IMR-90 (cell line): Measurements from ENCODE around the gene BIK. TPM values are rescaled to one million over a fixed set of nuclear protein-coding genes. Genes with fewer than 3 reads are reported as not detected.
A peak's percentile ranks its signal among the peaks of the same experiment; 100 is the strongest.

Experiments used
- ATAC-seq: fragments of 200-7000 bp; cut with Tn5 transposase; 2 replicates; pipeline ENCODE4 v1.9.1; 2020; ENCODE audit warnings: low read depth, mild to moderate bottlenecking, moderate library complexity
- BruUV-seq: library from RNA; stranded (reverse); fragments of 400-500 nt; replicated peaks from 2 replicates; lab custom pipeline; 2021; lab: Mats Ljungman, UMichigan
- CTCF ChIA-PET: fragments of 300-600 bp; formaldehyde crosslinking; extraction: SDS; loops from one replicate; lab custom pipeline; 2021; ENCODE audit warnings: antibody characterized with exemption; lab: Yijun Ruan, JAX
- POLR2A ChIA-PET: fragments of 300-600 bp; sonication (Branson Sonifier 250); formaldehyde crosslinking; loops from one replicate; lab custom pipeline; 2022; ENCODE audit warnings: antibody characterized with exemption; ENCODE audit not compliant: unreplicated experiment; lab: Charles Lee
- DNase-seq: peaks from one replicate; pipeline ENCODE4 v3.0.0; 2013
- H2AFZ ChIP-seq: replicated peaks from 2 replicates; pipeline ENCODE3; 2013; ENCODE audit warnings: low read length, mild to moderate bottlenecking; ENCODE audit not compliant: poor library complexity
- H2AK5ac ChIP-seq: 2 replicates; pipeline ENCODE4 v1.6.1; 2013; ENCODE audit warnings: low read depth, low read length, inconsistent platforms
- H2AK9ac ChIP-seq: replicated peaks from 2 replicates; pipeline ENCODE3; 2013; ENCODE audit warnings: mild to moderate bottlenecking, low read depth, low read length, moderate library complexity; ENCODE audit not compliant: poor library complexity
- H2BK120ac ChIP-seq: 2 replicates; pipeline ENCODE4 v1.6.1; 2013; ENCODE audit warnings: low read depth, low read length, inconsistent platforms
- H2BK15ac ChIP-seq: 3 replicates; pipeline ENCODE4 v1.6.1; 2013; ENCODE audit warnings: low read depth, low read length, inconsistent platforms
- H2BK20ac ChIP-seq: 2 replicates; pipeline ENCODE4 v1.6.1; 2013; ENCODE audit warnings: low read depth, mild to moderate bottlenecking, inconsistent platforms, low read length, moderate library complexity
- H2BK5ac ChIP-seq: 2 replicates; pipeline ENCODE4 v1.6.1; 2013; ENCODE audit warnings: mild to moderate bottlenecking, low read depth, low read length, inconsistent platforms; ENCODE audit not compliant: poor library complexity, severe bottlenecking
- H3K14ac ChIP-seq: replicated peaks from 2 replicates; pipeline ENCODE4 v1.6.1; 2013; ENCODE audit warnings: low read depth, low read length, inconsistent platforms
- H3K18ac ChIP-seq: 2 replicates; pipeline ENCODE4 v1.6.1; 2013; ENCODE audit warnings: low read depth, low read length, control low read depth
- H3K23ac ChIP-seq: 2 replicates; pipeline ENCODE4 v1.6.1; 2013; ENCODE audit warnings: low read depth, low read length, inconsistent platforms
- H3K27ac ChIP-seq: 2 replicates; pipeline ENCODE4 v1.5.1; 2013; ENCODE audit warnings: mild to moderate bottlenecking, control low read depth, low read length; ENCODE audit not compliant: insufficient read depth
- H3K27me3 ChIP-seq: 2 replicates; pipeline ENCODE4 v1.6.1; 2013; ENCODE audit warnings: low read length; ENCODE audit not compliant: control insufficient read depth, insufficient read depth
- H3K36me3 ChIP-seq: 2 replicates; pipeline ENCODE4 v1.6.1; 2013; ENCODE audit warnings: low read length, mixed read lengths; ENCODE audit not compliant: control insufficient read depth, insufficient read depth
- H3K4ac ChIP-seq: 2 replicates; pipeline ENCODE4 v1.6.1; 2013; ENCODE audit warnings: low read depth, low read length, inconsistent platforms
- H3K4me1 ChIP-seq: 2 replicates; pipeline ENCODE4 v1.6.1; 2013; ENCODE audit warnings: low read length, mixed read lengths; ENCODE audit not compliant: control insufficient read depth, insufficient read depth
- H3K4me2 ChIP-seq: 2 replicates; pipeline ENCODE4 v1.6.1; 2013; ENCODE audit warnings: low read depth, mild to moderate bottlenecking, control low read depth, low read length, moderate library complexity
- H3K4me3 ChIP-seq: 2 replicates; pipeline ENCODE4 v1.5.1; 2013; ENCODE audit warnings: low read depth, mild to moderate bottlenecking, control low read depth, low read length, moderate library complexity; ENCODE audit not compliant: insufficient read depth
- H3K56ac ChIP-seq: 2 replicates; pipeline ENCODE4 v1.6.1; 2013; ENCODE audit warnings: low read length, inconsistent platforms; ENCODE audit not compliant: insufficient read depth; ENCODE audit errors: extremely low read depth
- H3K79me1 ChIP-seq, 2 experiments: 2 replicates each; pipeline ENCODE4 v1.6.1; 2013; ENCODE audit warnings: low read length in 2 of 2, inconsistent platforms in 1 of 2, low read depth in 1 of 2
- H3K9ac ChIP-seq: 2 replicates; pipeline ENCODE4 v1.6.1; 2013; ENCODE audit warnings: low read depth, low read length, control low read depth
- H3K9me1 ChIP-seq: 2 replicates; pipeline ENCODE4 v1.6.1; 2013; ENCODE audit warnings: low read length, inconsistent platforms; ENCODE audit not compliant: insufficient read depth
- H3K9me3 ChIP-seq: 2 replicates; pipeline ENCODE4 v1.6.1; 2013; ENCODE audit warnings: low read length; ENCODE audit not compliant: control insufficient read depth, insufficient read depth
- H4K20me1 ChIP-seq: 2 replicates; pipeline ENCODE4 v1.6.1; 2013; ENCODE audit warnings: low read length, inconsistent platforms; ENCODE audit not compliant: insufficient read depth
- H4K5ac ChIP-seq: 2 replicates; pipeline ENCODE4 v1.6.1; 2013; ENCODE audit warnings: mild to moderate bottlenecking, low read depth, low read length, control low read depth
- H4K8ac ChIP-seq, 2 experiments: 2 replicates each; pipeline ENCODE4 v1.6.1; 2013; ENCODE audit warnings: low read depth in 2 of 2, low read length in 2 of 2, control low read depth in 1 of 2, inconsistent platforms in 1 of 2
- H4K91ac ChIP-seq: 2 replicates; pipeline ENCODE4 v1.6.1; 2013; ENCODE audit warnings: low read depth, low read length, inconsistent platforms; ENCODE audit not compliant: insufficient read depth
- BHLHE40 ChIP-seq: fragments of 150-350 bp; IDR thresholded peaks from 2 replicates; pipeline ENCODE4 v1.6.1; 2016; ENCODE audit warnings: mild to moderate bottlenecking, low read depth, low read length
- CEBPB ChIP-seq: IDR thresholded peaks from 2 replicates; pipeline ENCODE4 v1.6.1; 2012; ENCODE audit warnings: low read depth, low read length, improper control_type of control experiment
- CHD1 ChIP-seq: IDR thresholded peaks from 2 replicates; pipeline ENCODE4 v1.6.1; 2012; ENCODE audit warnings: low read depth, low read length, improper control_type of control experiment
- FOS ChIP-seq: fragments of 150-350 bp; IDR thresholded peaks from 2 replicates; pipeline ENCODE4 v1.6.1; 2016; ENCODE audit warnings: low read depth, low read length
- MAZ ChIP-seq: IDR thresholded peaks from 2 replicates; pipeline ENCODE4 v1.6.1; 2012; ENCODE audit warnings: low read depth, mild to moderate bottlenecking, low read length, improper control_type of control experiment, moderate library complexity, borderline replicate concordance
- MXI1 ChIP-seq: IDR thresholded peaks from 2 replicates; pipeline ENCODE4 v1.6.1; 2012; ENCODE audit warnings: low read depth, mild to moderate bottlenecking, low read length, moderate library complexity, borderline replicate concordance
- NFE2L2 ChIP-seq: fragments of 150-350 bp; IDR thresholded peaks from 2 replicates; pipeline ENCODE4 v1.6.1; 2016; ENCODE audit warnings: low read depth, mild to moderate bottlenecking, low read length
- POLR2A ChIP-seq: IDR thresholded peaks from 2 replicates; pipeline ENCODE4 v1.6.1; 2012; ENCODE audit warnings: mild to moderate bottlenecking, low read depth, low read length
- RAD21 ChIP-seq: IDR thresholded peaks from 2 replicates; pipeline ENCODE4 v1.6.1; 2012; ENCODE audit warnings: low read length, improper control_type of control experiment
- RCOR1 ChIP-seq: IDR thresholded peaks from 2 replicates; pipeline ENCODE4 v1.6.1; 2012; ENCODE audit warnings: mild to moderate bottlenecking, low read length, improper control_type of control experiment; ENCODE audit not compliant: insufficient replicate concordance
- RFX5 ChIP-seq: IDR thresholded peaks from 2 replicates; pipeline ENCODE4 v1.8.0; 2012; ENCODE audit warnings: low read depth, mild to moderate bottlenecking, low read length, moderate library complexity
- SMC3 ChIP-seq: fragments of 150-350 bp; IDR thresholded peaks from 2 replicates; pipeline ENCODE4 v1.6.1; 2016; ENCODE audit warnings: low read depth, mild to moderate bottlenecking, antibody characterized with exemption, low read length, moderate library complexity
- WGBS, 2 experiments: methylation state at CpG; one replicate each; pipeline versions ENCODE4 v1.1.5 to v1.1.7; 2013; ENCODE audit warnings: missing lambda C conversion rate in 2 of 2; ENCODE audit not compliant: insufficient read length in 1 of 2; ENCODE audit errors: extremely low coverage in 2 of 2; 5-methylcytosine and 5-hydroxymethylcytosine counted together
- dilution Hi-C: fragments of 300-500 bp; cut with HindIII; formaldehyde crosslinking; loops from one replicate; pipeline ENCODE4 v1.14.3; 2018; ENCODE audit warnings: low sequenced_read_pairs; ENCODE audit not compliant: unreplicated experiment
- in situ Hi-C: fragments of 300-500 bp; cut with MboI; formaldehyde crosslinking; loops from 3 replicates; pipeline ENCODE4 v1.14.3; 2019; ENCODE audit warnings: low sequenced_read_pairs, inconsistent platforms, mixed read lengths
- intact Hi-C: fragments of 100-400 bp; cut with micrococcal nuclease; formaldehyde crosslinking; loops from 2 replicates; pipeline ENCODE4 v1.10.0; 2022
- polyA plus RNA-seq, 3 experiments: library from polyadenylated mRNA; depleted of rRNA; stranded (reverse); fragments of >200 nt; gene quantifications; 2 replicates each; pipeline ENCODE4 v1.2.3, GENCODE V29; 2012; ENCODE audit warnings: low replicate concordance in 1 of 3
- total RNA-seq: library from RNA; depleted of rRNA; stranded (reverse); fragments of >200 nt; gene quantifications from 2 replicates; pipeline ENCODE4 v1.2.3, GENCODE V29; 2012
- TF ChIP-seq, protein P1 (sequence below): fragments of 150-350 bp; IDR thresholded peaks from 2 replicates; pipeline ENCODE4 v1.6.1; 2017; ENCODE audit warnings: mild to moderate bottlenecking, antibody characterized with exemption, low read length, low read depth
- TF ChIP-seq, protein P2 (sequence below): fragments of 150-350 bp; IDR thresholded peaks from 2 replicates; pipeline ENCODE4 v1.6.1; 2016; ENCODE audit warnings: low read depth, mild to moderate bottlenecking, low read length, moderate library complexity, borderline replicate concordance
- TF ChIP-seq, protein P3 (sequence below): conservative IDR thresholded peaks from 2 replicates; pipeline ENCODE4 v1.5.1; 2012; ENCODE audit warnings: mild to moderate bottlenecking, low read depth, low read length, improper control_type of control experiment

Gene BIK
- total and polyA plus RNA-seq, 2 of the 4 experiments (the other 2 are of a cell fraction) = 0.18 TPM; not detected in 1

DNA sequence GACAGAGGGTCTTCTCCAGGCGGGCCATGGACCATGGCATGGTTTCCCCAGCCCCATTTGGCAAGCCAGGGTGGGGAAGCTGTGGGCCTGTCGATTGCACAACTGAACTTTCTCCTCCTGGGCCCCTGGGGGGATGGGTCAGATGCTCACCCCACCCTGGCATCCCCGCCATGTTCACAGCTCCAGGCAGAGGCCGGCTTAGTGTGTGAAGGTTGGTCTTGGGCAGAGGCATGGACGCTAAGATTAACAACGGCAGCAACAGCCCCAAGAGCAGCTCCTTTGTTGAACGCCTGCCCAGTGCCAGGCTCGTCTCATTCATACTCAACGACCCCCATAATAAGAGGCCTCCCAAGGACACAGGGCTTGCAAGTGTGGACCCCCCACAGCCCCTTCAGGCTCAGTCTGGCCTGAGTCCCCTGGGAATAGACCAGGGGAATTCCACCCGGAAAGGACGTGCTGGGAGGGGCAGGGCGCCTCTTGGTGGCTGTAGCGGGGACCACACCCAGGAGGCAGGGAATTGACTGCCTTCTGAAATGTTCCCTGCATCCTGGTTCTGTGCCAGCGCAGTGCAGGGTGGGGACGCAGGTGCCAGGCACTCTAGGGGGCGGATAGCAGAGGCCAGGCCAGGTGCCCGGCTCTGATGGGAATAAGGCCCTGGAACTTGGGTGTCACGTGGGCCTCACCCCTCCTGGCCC is 49.1 kb downstream of the BIK start:
- CTCF ChIA-PET = interaction anchor here (1.3 kb wide), 1 partner anchor 50 kb away, joined by 3 read pairs; no protein-coding TSS in a partner anchor
- in situ Hi-C loops (no loop called here), intact Hi-C loops (no loop called here), dilution Hi-C loops (no loop called here)
- Histone ChIP-seq H3K9me3 (no peaks in the 10 kb centered on the region), H2BK15ac (no peak overlapping the region), H2BK5ac (no peak overlapping the region), H3K27ac (no peak overlapping the region), H3K4me3 (no peak overlapping the region), H3K14ac (no peak overlapping the region), H4K20me1 (peaks cover 54% of the 10 kb centered on the region), H2AK5ac (no peak overlapping the region), H3K4me1 (0 out of 2 replicates have a peak, but pooled peaks cover 1% of the 10 kb centered on the region), H3K23ac (no peak overlapping the region), H2AK9ac (no peak overlapping the region), H3K27me3 (no peaks in the 10 kb centered on the region), H2BK20ac (no peak overlapping the region), H3K9ac (no peak overlapping the region), H3K36me3 (peaks cover 27% of the 10 kb centered on the region), H2BK120ac (no peak overlapping the region), H4K8ac (no peak overlapping the region), H3K56ac (no peak overlapping the region), H3K4me2 (no peak overlapping the region), H4K91ac (no peak overlapping the region), H4K5ac (no peak overlapping the region), H3K4ac (no peak overlapping the region), H2AFZ (no peak overlapping the region), H3K9me1 (peaks cover 11% of the 10 kb centered on the region), H3K18ac (no peak overlapping the region), H3K79me1 (peaks cover 20 to 55% of the 10 kb centered on the region in 2 experiments; a peak in 3 of 4 replicates)
- no peak for DNase-seq
- ATAC-seq = no peak
- POLR2A ChIA-PET = no interaction called here
- BruUV-seq = no TSS peak
- TF ChIP-seq POLR2A (no peak), CEBPB (peak; percentile 36; the same call in 1 of the 2 replicates), BHLHE40 (no peak), MXI1 (no peak), RAD21 (peak; percentile 30; the same call in 1 of the 2 replicates), NFE2L2 (no peak), MAZ (no peak), SMC3 (0 out of 2 replicates have a peak, but pooled peaks have one; percentile 12), FOS (no peak), RCOR1 (no peak), CHD1 (no peak), RFX5 (no peak)
- TF ChIP-seq, protein P1, sequence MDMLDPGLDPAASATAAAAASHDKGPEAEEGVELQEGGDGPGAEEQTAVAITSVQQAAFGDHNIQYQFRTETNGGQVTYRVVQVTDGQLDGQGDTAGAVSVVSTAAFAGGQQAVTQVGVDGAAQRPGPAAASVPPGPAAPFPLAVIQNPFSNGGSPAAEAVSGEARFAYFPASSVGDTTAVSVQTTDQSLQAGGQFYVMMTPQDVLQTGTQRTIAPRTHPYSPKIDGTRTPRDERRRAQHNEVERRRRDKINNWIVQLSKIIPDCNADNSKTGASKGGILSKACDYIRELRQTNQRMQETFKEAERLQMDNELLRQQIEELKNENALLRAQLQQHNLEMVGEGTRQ = no peak
- TF ChIP-seq, protein P2, sequence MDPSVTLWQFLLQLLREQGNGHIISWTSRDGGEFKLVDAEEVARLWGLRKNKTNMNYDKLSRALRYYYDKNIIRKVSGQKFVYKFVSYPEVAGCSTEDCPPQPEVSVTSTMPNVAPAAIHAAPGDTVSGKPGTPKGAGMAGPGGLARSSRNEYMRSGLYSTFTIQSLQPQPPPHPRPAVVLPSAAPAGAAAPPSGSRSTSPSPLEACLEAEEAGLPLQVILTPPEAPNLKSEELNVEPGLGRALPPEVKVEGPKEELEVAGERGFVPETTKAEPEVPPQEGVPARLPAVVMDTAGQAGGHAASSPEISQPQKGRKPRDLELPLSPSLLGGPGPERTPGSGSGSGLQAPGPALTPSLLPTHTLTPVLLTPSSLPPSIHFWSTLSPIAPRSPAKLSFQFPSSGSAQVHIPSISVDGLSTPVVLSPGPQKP = no peak
- TF ChIP-seq, protein P3, sequence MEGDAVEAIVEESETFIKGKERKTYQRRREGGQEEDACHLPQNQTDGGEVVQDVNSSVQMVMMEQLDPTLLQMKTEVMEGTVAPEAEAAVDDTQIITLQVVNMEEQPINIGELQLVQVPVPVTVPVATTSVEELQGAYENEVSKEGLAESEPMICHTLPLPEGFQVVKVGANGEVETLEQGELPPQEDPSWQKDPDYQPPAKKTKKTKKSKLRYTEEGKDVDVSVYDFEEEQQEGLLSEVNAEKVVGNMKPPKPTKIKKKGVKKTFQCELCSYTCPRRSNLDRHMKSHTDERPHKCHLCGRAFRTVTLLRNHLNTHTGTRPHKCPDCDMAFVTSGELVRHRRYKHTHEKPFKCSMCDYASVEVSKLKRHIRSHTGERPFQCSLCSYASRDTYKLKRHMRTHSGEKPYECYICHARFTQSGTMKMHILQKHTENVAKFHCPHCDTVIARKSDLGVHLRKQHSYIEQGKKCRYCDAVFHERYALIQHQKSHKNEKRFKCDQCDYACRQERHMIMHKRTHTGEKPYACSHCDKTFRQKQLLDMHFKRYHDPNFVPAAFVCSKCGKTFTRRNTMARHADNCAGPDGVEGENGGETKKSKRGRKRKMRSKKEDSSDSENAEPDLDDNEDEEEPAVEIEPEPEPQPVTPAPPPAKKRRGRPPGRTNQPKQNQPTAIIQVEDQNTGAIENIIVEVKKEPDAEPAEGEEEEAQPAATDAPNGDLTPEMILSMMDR = 0 out of 2 replicates have a peak, but pooled peaks have one; percentile 25
- 79% methylated on average over 11 of the region's 18 CpGs; no CpG with 5 or more reads in 1 of the 2 experiments for WGBS, 2 experiments
